HG03135 (cell line): ENCODE data around the gene SPI1.

Experiments
- ATAC-seq: cut with Tn5 transposase; IDR thresholded peaks from one replicate; pipeline ENCODE4 v1.9.1; 2021; ENCODE audit warnings: mild to moderate bottlenecking, moderate library complexity; ENCODE audit not compliant: unreplicated experiment

The SPI1 gene

GRCh38 chr11:47360341-47360740 is 18.0 kb downstream of the SPI1 start:
- no peak for ATAC-seq

GRCh38 chr11:47359586-47359985 is 18.8 kb downstream of the SPI1 start:
- ATAC-seq, result no peak

GRCh38 chr11:47359162-47359561 is 19.2 kb downstream of the SPI1 start:
- ATAC-seq, result no peak

- ATAC-seq, result no peak
These were observed 19.7 kb downstream of the SPI1 start for GRCh38 chr11:47358731-47359051.

GRCh38 chr11:47357985-47358730 is 20.2 kb downstream of the SPI1 start:
- ATAC-seq, result no peak

- no peak for ATAC-seq
These were observed 21.4 kb downstream of the SPI1 start for GRCh38 chr11:47356998-47357329.

GRCh38 chr11:47356129-47356997 is 22.0 kb downstream of the SPI1 start:
- no peak for ATAC-seq

- ATAC-seq, result no peak
These were observed 22.8 kb downstream of the SPI1 start for GRCh38 chr11:47355283-47356128.

GRCh38 chr11:47354913-47355282 is 23.4 kb downstream of the SPI1 start:
- ATAC-seq, result no peak

GRCh38 chr11:47353978-47354774 is 24.2 kb downstream of the SPI1 start:
- ATAC-seq, result no peak

GRCh38 chr11:47352556-47352955 is 25.8 kb downstream of the SPI1 start, which contains the start of gene MYBPC3:
Gene MYBPC3, minus strand, starts transcription at chr11:47352702. Its CDS starts 55 bp downstream, at chr11:47352647.
- no peak for ATAC-seq

- no peak for ATAC-seq
These were observed 26.9 kb downstream of the SPI1 start for GRCh38 chr11:47351156-47352126.

GRCh38 chr11:47350315-47350714 is 28.0 kb downstream of the SPI1 start:
- no peak for ATAC-seq

- ATAC-seq, result no peak
These were observed 28.7 kb downstream of the SPI1 start for GRCh38 chr11:47349521-47350095.

- no peak for ATAC-seq
These were observed 29.5 kb downstream of the SPI1 start for GRCh38 chr11:47348859-47349258.

GRCh38 chr11:47348131-47348802 is 30.1 kb downstream of the SPI1 start:
- ATAC-seq, result no peak

GRCh38 chr11:47347137-47347536 is 31.2 kb downstream of the SPI1 start:
- ATAC-seq, result no peak

GRCh38 chr11:47345890-47346563 is 32.3 kb downstream of the SPI1 start:
- ATAC-seq, result no peak
